Measurements from ENCODE around the gene ASIC4. TPM values are rescaled to one million over a fixed set of nuclear protein-coding genes. Genes with fewer than 3 reads are reported as not detected.

Gene ASIC4
- total RNA-seq, 1 experiment from 2014 or later, result not detected

DNA sequence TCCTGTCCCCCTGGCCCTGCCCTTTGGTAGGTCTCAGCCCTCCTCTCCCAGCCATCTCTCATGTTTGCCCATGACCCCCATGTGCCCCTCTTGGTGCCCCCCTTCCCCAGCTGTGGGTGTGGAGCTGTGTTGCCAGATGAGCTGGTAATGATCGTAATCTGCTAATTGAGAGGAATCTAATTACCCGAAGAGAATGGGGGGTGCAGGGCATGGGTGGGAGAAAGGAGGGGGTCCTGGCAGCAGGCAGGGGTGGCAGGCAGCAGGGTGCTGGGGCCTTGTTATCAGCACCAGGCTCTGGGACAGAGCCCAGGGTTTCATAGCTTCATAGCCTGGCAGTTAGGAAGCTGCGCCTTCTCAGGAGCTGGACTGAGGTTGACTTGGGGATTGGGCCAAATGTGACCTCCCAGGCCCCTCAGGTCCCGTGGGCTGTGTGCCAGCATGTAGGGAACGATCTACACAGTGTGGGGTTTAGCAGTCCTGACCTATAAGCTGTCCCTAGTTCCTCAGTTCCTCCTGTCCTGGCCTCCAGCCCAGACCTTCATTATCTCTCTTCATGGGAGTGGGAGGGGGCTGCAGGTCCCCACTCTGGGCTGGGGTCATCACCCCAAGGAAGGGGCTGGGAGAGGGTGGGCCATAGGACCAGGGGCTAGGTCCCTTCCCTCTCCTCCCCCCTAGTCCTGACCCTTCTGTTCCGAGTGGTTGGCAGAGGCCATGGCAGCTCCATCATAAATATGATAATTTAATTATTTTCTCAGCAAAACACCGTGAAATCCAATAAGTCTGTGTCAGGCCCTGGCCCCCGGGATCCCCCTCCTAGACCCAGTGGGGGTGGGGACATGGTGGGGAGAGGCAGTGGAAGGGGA, 6.5 kb upstream of the ASIC4 start:
- Histone ChIP-seq H3K9me2 (replicated peaks; ENCODE audit: insufficient read depth, low read length) (no peaks in the 10 kb centered on the region), H3K79me2 (ENCODE audit: low read length) (no peaks in the 10 kb centered on the region), H3K27ac (ENCODE audit: low read length) (no peak overlapping the region), H3K4me3 (ENCODE audit: low read length) (no peak overlapping the region), H3K36me3 (ENCODE audit: insufficient read depth, low read length) (no peaks in the 10 kb centered on the region), H4K20me1 (ENCODE audit: insufficient read depth, low read depth, low read length) (0 out of 2 replicates have a peak, but pooled peaks cover 4% of the 10 kb centered on the region), H3K9me3 (ENCODE audit: low read length) (no peaks in the 10 kb centered on the region), H3K9ac (ENCODE audit: low read length) (no peak overlapping the region), H3K27me3 (ENCODE audit: low read length) (no peaks in the 10 kb centered on the region), H3K4me1 (ENCODE audit: low read length) (peaks cover 23% of the 10 kb centered on the region), H3K4me2 (ENCODE audit: low read depth, low read length, poor library complexity, severe bottlenecking) (no peak overlapping the region), H2AFZ (ENCODE audit: low read length) (no peak overlapping the region)
- DNase-seq, result no peak

- H3K79me2 ChIP-seq (ENCODE audit: low read length), result no peaks in the 10 kb centered on the region
- no peak overlapping the region for H2AFZ ChIP-seq (ENCODE audit: low read length)
- H3K9ac ChIP-seq (ENCODE audit: low read length), result no peak overlapping the region
- H3K4me2 ChIP-seq (ENCODE audit: low read depth, low read length, poor library complexity, severe bottlenecking), result no peak overlapping the region
- H4K20me1 ChIP-seq (ENCODE audit: insufficient read depth, low read depth, low read length), result 0 out of 2 replicates have a peak, but pooled peaks cover 4% of the 10 kb centered on the region
- no peak overlapping the region for H3K27ac ChIP-seq (ENCODE audit: low read length)
- no peak for DNase-seq
- H3K27me3 ChIP-seq (ENCODE audit: low read length), result no peaks in the 10 kb centered on the region
- no peaks in the 10 kb centered on the region for H3K9me3 ChIP-seq (ENCODE audit: low read length)
- no peaks in the 10 kb centered on the region for H3K9me2 ChIP-seq (replicated peaks; ENCODE audit: insufficient read depth, low read length)
- no peaks in the 10 kb centered on the region for H3K36me3 ChIP-seq (ENCODE audit: insufficient read depth, low read length)
- H3K4me1 ChIP-seq (ENCODE audit: low read length), result peaks cover 28% of the 10 kb centered on the region
- H3K4me3 ChIP-seq (ENCODE audit: low read length), result no peak overlapping the region
Measured at GRCh38 chr2:219508444-219508734, 5.9 kb upstream of the ASIC4 start.

DNA sequence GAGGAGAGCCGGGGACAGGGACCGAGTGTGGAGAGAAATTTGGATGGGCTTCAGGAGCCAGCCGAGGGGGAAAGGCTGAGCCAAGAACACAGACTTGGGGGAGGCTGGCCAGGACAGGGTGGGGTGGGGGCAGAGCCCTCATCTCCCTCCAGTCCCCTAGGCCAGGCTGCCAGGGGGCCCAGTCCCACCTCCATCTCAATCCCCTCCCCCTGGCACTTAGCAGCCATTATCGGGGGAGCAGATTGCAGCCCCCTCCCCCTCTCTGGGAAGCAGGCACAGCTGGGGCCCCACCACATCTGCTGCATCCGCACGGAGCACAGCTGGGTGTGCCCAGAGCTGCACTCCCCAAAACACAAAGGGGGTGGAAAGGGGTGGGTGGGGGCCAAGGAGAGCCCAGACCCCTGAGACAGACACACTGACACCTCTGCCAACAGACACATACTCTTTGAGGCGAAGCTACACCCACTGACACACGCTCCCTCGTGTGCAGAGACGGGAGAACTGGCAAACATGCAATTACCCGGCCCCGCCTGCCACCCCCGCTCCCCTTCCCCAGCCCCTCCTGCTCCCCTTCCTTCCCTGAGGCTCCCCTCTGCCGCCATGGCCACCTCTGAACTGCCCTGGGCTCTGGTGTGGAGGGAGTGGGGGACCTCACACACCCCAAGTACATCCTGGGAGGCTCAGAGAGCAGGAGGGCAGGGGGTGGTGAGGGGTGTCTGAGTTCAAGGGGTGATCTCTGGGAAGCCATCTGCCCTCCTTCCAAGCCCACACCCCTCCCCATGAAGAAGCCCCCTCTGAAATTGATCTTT, 5.1 kb upstream of the ASIC4 start:
- no peak overlapping the region for H3K9ac ChIP-seq (ENCODE audit: low read length)
- H3K79me2 ChIP-seq (ENCODE audit: low read length), result no peaks in the 10 kb centered on the region
- 0 out of 2 replicates have a peak, but pooled peaks cover 4% of the 10 kb centered on the region for H4K20me1 ChIP-seq (ENCODE audit: insufficient read depth, low read depth, low read length)
- H3K36me3 ChIP-seq (ENCODE audit: insufficient read depth, low read length), result no peaks in the 10 kb centered on the region
- no peaks in the 10 kb centered on the region for H3K9me2 ChIP-seq (replicated peaks; ENCODE audit: insufficient read depth, low read length)
- no peaks in the 10 kb centered on the region for H3K9me3 ChIP-seq (ENCODE audit: low read length)
- no peak overlapping the region for H3K4me3 ChIP-seq (ENCODE audit: low read length)
- no peak overlapping the region for H3K27ac ChIP-seq (ENCODE audit: low read length)
- DNase-seq, result no peak
- no peaks in the 10 kb centered on the region for H3K27me3 ChIP-seq (ENCODE audit: low read length)
- H3K4me1 ChIP-seq (ENCODE audit: low read length), result peaks cover 29% of the 10 kb centered on the region
- H2AFZ ChIP-seq (ENCODE audit: low read length), result no peak overlapping the region
- H3K4me2 ChIP-seq (ENCODE audit: low read depth, low read length, poor library complexity, severe bottlenecking), result no peak overlapping the region

DNA sequence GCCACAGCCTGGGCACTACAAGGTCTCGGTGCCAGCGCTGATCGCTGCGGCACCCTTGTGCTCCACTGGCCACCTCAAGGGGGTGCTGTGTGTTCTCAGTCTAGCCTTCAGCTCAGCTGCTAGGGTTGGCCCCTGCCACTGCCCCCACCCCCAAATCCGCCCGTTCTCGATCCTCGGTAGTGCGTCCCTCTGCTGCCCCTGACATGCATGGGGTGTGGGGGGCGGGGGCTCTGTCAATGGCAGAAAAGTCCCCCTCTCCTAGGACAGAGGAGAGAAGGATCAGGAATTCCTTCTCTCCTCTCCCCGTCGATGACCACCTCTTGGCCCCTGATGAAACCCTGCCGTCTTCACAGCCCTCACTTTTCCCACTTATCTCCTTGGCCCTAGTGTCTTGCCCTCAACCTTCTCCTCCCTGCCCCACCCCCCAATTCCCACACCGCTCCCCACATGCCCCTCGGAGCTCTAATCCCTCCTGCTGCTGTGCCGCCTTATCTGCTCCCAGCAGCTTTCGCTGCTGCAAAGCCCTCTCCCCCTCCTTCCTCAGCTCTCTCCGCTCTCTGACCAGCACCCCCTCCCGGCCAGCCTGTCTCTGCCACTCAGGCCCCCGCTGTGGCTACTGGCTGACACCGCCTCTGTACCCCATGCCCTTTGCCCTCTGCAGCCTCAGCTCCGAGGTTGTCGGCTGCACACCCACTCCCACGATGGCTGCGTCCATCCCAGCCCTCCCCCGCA, 4.3 kb upstream of the ASIC4 start:
- H3K27me3 ChIP-seq (ENCODE audit: low read length), result no peaks in the 10 kb centered on the region

DNA sequence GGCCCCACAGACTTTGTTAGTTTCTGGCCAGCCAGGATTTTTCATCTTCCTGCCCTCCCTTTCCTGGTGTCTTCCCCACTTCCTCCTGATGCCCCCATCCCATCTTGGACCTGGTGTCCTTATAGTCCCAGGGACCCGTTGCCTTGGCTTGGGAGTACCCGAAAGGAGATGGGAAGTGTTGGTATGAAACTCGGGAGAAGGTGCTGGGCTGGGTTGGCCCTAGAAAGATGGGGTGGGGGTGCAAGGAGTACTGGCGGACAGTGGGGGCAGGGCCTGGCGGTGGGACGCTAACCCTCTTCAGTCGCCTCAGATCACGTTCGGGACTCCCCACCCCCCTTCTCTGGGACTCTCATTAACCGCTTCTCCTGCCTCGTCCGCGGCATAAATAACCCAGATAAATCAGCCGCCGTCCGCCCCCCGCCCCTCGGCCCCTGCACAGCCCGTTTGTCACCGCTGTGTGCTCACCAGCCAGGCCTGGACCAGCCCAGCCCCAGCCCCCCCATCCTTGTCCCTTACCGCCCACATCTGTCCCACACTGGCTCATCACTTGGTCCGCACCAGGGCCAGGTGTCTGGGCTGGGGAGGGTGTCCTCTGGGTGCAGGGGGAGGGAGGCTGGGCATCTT, 3.7 kb upstream of the ASIC4 start:
- Histone ChIP-seq H3K79me2 (ENCODE audit: low read length) (no peaks in the 10 kb centered on the region), H4K20me1 (ENCODE audit: insufficient read depth, low read depth, low read length) (0 out of 2 replicates have a peak, but pooled peaks cover 4% of the 10 kb centered on the region), H3K9me2 (replicated peaks; ENCODE audit: insufficient read depth, low read length) (no peaks in the 10 kb centered on the region), H3K9me3 (ENCODE audit: low read length) (no peaks in the 10 kb centered on the region), H3K4me3 (ENCODE audit: low read length) (no peak overlapping the region), H3K36me3 (ENCODE audit: insufficient read depth, low read length) (no peaks in the 10 kb centered on the region), H3K27me3 (ENCODE audit: low read length) (no peaks in the 10 kb centered on the region), H2AFZ (ENCODE audit: low read length) (no peak overlapping the region), H3K4me1 (ENCODE audit: low read length) (peaks cover 29% of the 10 kb centered on the region), H3K27ac (ENCODE audit: low read length) (no peak overlapping the region), H3K9ac (ENCODE audit: low read length) (no peak overlapping the region), H3K4me2 (ENCODE audit: low read depth, low read length, poor library complexity, severe bottlenecking) (no peak overlapping the region)
- no peak for DNase-seq

More for the DNA sequence above, 4.3 kb upstream of the ASIC4 start:
- Histone ChIP-seq H3K36me3 (ENCODE audit: insufficient read depth, low read length) (no peaks in the 10 kb centered on the region), H4K20me1 (ENCODE audit: insufficient read depth, low read depth, low read length) (0 out of 2 replicates have a peak, but pooled peaks cover 4% of the 10 kb centered on the region), H3K4me2 (ENCODE audit: low read depth, low read length, poor library complexity, severe bottlenecking) (no peak overlapping the region), H3K9me3 (ENCODE audit: low read length) (no peaks in the 10 kb centered on the region), H3K79me2 (ENCODE audit: low read length) (no peaks in the 10 kb centered on the region), H3K9me2 (replicated peaks; ENCODE audit: insufficient read depth, low read length) (no peaks in the 10 kb centered on the region), H3K4me3 (ENCODE audit: low read length) (no peak overlapping the region), H3K9ac (ENCODE audit: low read length) (no peak overlapping the region), H2AFZ (ENCODE audit: low read length) (no peak overlapping the region), H3K4me1 (ENCODE audit: low read length) (peaks cover 29% of the 10 kb centered on the region), H3K27ac (ENCODE audit: low read length) (no peak overlapping the region)
- peak; percentile 83 for DNase-seq

GRCh38 chr2:219511547-219512325, 2.5 kb upstream of the ASIC4 start:
- peak overlapping the region; percentile 15 for H3K4me2 ChIP-seq (ENCODE audit: low read depth, low read length, poor library complexity, severe bottlenecking)
- no peaks in the 10 kb centered on the region for H3K79me2 ChIP-seq (ENCODE audit: low read length)
- no peaks in the 10 kb centered on the region for H3K9me3 ChIP-seq (ENCODE audit: low read length)
- no peak overlapping the region for H3K9ac ChIP-seq (ENCODE audit: low read length)
- H4K20me1 ChIP-seq (ENCODE audit: insufficient read depth, low read depth, low read length), result 0 out of 2 replicates have a peak, but pooled peaks cover 4% of the 10 kb centered on the region
- DNase-seq, result no peak
- no peaks in the 10 kb centered on the region for H3K27me3 ChIP-seq (ENCODE audit: low read length)
- no peak overlapping the region for H2AFZ ChIP-seq (ENCODE audit: low read length)
- H3K36me3 ChIP-seq (ENCODE audit: insufficient read depth, low read length), result no peaks in the 10 kb centered on the region
- no peak overlapping the region for H3K4me3 ChIP-seq (ENCODE audit: low read length)
- H3K9me2 ChIP-seq (replicated peaks; ENCODE audit: insufficient read depth, low read length), result no peaks in the 10 kb centered on the region
- no peak overlapping the region for H3K27ac ChIP-seq (ENCODE audit: low read length)
- H3K4me1 ChIP-seq (ENCODE audit: low read length), result peaks cover 29% of the 10 kb centered on the region

GRCh38 chr2:219512524-219513216, 1.6 kb upstream of the ASIC4 start:
- H4K20me1 ChIP-seq (ENCODE audit: insufficient read depth, low read depth, low read length), result 0 out of 2 replicates have a peak, but pooled peaks cover 4% of the 10 kb centered on the region
- no peaks in the 10 kb centered on the region for H3K79me2 ChIP-seq (ENCODE audit: low read length)
- no peaks in the 10 kb centered on the region for H3K9me2 ChIP-seq (replicated peaks; ENCODE audit: insufficient read depth, low read length)
- H3K27ac ChIP-seq (ENCODE audit: low read length), result no peak overlapping the region
- H3K27me3 ChIP-seq (ENCODE audit: low read length), result no peaks in the 10 kb centered on the region
- H2AFZ ChIP-seq (ENCODE audit: low read length), result no peak overlapping the region
- no peak for DNase-seq
- peaks cover 29% of the 10 kb centered on the region for H3K4me1 ChIP-seq (ENCODE audit: low read length)
- H3K9me3 ChIP-seq (ENCODE audit: low read length), result no peaks in the 10 kb centered on the region
- no peak overlapping the region for H3K4me3 ChIP-seq (ENCODE audit: low read length)
- no peaks in the 10 kb centered on the region for H3K36me3 ChIP-seq (ENCODE audit: insufficient read depth, low read length)
- no peak overlapping the region for H3K9ac ChIP-seq (ENCODE audit: low read length)
- peak overlapping the region; percentile 19 for H3K4me2 ChIP-seq (ENCODE audit: low read depth, low read length, poor library complexity, severe bottlenecking)
